ENCODE data around the gene WWOX.

Gene WWOX

DNA sequence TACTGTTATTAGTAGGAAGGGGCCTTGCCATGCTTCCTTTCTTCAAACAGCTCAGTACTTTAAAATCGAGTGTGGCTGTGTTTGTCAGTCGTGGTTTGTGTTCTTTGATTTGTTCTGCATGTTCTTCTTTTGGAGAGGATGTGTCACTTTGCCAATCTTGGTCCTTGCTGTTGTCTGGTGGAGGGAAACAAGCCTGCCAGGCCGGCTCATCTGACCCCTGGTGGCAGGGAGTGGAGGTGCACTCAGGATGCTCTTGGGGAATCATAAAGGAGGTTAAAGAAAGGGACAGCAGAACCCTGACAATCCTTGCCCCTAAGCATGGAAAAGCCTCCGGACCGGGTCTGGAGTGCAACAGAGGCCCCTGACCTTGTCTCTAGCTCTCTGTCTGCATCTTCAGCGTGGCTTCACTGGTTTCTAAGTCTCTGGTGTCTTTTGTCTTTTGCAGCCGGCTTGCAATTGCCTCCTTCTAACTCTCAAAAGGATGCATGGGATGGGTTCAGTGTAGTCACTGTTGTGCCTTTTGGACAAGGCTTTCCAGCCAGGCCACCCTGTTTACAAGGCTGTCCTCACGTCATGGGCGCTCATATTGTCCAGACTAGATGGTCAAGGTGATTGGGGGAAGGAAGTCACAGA lies 135.8 kb downstream of the WWOX start:
- peak; percentile 67 for DNase-seq

GRCh38 chr16:78235876-78236275 lies 136.4 kb downstream of the WWOX start:
- DNase-seq, result no peak

DNA sequence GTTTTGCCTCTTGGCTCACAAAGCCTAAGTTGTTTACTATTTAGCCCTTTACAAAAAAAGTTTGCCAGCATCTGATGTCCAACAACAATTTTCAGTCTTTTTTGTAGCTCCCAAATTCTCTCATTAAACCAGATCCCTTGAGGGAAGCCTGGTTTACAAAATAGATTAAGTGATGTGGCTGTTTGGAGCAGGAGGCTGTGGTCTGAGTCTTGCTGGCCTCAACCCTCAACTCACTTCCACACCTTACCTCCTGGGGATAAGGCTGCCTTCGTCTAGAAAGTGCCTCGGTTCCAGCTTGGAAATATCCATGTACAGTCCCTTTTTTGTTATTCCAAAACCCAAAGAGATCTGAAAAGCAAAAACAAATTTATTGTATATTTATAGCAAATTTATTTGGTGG lies 138.4 kb downstream of the WWOX start:
- no peak for DNase-seq

DNA sequence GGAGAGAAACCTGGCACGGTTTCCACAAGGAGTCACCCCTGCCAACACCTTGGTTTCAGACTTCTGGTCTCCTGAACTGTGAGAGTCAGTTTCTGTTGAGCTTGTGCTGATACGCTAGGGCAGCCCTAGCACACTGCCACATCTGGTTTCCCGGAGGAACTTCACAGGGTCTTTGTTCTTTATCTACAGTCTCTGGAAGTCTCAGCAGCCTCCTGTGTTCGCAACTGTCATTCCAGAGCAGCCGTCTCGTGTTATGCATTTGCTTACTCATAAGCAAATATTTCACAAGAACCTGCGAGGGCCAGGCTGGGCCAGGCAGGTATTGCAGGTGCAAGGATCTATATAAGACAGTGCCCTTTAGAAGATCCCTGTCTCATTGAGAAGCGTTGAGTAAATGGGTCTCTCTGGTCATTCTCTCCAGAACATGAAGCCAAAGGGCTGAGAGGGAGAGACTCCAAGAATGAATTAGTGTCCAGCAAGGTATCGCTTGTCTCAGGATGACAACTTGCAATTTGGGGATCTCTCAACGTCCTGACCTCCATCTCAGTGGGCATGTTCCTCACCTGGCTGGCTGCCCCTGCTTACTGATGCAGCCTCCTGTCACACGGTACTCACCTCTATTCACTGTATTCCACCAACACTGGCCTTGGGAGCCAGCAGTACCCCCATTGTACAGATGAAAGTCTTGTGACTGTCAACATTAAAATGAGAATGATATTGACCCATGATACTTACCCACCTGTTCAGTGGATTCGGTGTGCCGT lies 141.2 kb downstream of the WWOX start:
- no peak for DNase-seq

DNA sequence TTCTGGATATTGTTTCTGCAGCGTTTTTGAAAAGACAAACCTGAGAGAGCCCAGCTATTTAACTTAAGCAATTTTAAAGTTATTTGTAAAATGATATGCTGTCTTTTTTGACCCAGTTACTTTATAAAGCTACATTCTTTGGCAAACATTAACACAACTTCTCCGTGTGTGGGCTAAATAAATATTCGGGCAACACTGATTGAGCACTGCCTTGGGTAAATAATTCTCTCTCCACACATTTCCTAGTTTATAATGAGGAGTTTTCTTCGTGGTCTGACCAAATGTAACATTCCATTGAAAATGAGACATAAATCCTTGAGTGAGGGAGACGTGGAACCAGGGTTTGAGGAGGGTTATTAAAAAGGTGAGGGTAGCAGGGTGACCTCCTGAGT lies 142.8 kb downstream of the WWOX start:
- no peak for DNase-seq

- DNase-seq, result no peak
Measured at GRCh38 chr16:78244131-78244895, 144.9 kb downstream of the WWOX start.

DNA sequence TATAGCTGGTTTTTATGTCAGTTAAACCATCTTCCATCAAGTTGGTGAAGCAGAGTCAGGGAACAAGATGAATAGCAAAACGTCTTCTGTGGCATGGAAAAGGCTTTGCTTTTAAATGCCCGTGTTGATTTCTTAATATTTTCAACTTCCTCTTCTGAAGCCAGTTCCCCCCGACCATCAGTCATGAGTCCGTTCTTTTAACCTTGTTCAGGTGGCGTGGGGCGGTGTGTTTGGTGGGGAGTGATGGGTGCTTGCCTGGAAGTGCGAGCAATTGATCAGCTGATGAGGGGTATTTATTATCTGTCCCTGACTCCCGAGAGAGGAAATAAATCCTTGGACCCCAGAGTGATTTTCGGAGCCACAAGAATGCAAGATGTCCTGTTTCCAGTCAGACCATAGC lies 147.1 kb downstream of the WWOX start:
- no peak for DNase-seq

DNA sequence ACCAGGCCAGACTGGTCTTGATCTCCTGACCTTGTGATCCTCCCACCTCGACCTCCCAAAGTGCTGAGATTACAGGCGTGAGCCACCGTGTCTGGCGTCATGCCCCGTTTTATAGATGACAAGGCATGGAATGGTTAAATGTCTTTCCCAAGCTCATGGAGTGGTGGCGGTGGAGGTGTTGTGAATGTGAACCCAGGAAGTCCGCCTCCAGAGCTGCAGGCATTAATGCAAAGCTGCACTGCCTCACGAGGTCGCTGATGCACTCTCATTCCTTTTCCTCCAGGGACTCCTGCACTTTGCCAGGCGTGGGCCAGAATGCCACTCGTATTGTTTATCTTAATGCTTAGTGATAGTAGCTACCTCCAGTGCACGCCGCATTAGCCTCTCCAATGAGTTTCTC lies 149.6 kb downstream of the WWOX start:
- DNase-seq, result no peak

DNA sequence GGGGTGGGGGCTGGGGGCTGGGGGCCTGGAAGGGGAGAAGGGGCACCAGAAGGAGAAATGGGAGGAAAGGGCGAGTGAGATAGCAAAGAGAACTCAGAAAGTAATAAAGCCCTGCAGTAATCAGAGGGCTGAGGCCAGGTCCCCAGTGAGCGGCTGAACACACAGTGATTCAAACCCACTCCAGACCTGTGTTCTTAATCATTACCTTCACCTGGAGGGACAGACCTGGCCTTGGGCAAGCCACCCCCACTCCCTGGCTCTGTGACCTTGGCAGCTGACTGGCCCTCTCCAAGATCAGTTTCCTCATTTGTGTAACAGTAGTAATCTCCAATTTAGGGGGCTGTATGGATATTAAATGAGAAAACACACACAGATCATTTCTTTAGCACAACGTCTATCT lies 150.4 kb downstream of the WWOX start:
- no peak for DNase-seq

DNA sequence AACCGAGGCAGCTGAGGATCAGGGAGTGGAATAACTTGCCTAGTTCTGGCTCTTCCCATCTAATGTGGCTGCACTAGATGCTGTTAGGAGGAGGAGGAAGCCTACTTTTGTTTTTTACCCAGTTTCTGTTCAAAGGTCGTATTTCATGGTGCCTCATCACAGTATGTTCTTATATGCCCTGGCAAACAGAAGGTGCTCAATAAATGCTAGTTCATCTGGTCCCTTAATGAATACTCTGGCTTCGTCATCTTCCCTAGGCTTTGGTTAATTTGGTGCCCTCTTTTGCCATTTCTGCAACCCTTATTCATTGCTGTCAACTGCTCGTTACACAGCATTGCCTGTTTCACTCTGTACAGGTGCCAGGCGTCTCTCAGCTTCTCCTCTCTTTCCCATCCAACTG lies 151.7 kb downstream of the WWOX start:
- DNase-seq, result no peak

- DNase-seq, result no peak
Measured at GRCh38 chr16:78252757-78253156, 153.3 kb downstream of the WWOX start.

GRCh38 chr16:78254841-78255240 lies 155.4 kb downstream of the WWOX start:
- DNase-seq, result no peak

GRCh38 chr16:78256686-78257375 lies 157.4 kb downstream of the WWOX start:
- DNase-seq, result no peak

DNA sequence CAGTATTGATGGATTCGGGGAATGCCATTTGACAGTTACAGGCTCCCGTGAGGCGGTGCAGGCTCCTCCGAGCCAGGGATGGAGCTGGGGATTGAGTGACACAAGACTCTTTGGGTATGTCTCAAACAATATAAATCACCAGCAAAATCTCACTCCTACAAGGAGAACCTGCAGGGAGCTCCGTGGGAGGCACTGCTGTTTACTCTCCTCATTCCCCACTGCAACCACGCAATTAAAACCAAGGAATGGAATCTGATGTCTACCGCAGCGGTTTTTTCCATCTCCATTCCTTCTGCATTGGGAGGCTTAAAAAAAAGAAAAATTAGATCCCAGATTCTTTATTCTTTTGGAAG lies 157.9 kb downstream of the WWOX start:
- no peak for DNase-seq

DNA sequence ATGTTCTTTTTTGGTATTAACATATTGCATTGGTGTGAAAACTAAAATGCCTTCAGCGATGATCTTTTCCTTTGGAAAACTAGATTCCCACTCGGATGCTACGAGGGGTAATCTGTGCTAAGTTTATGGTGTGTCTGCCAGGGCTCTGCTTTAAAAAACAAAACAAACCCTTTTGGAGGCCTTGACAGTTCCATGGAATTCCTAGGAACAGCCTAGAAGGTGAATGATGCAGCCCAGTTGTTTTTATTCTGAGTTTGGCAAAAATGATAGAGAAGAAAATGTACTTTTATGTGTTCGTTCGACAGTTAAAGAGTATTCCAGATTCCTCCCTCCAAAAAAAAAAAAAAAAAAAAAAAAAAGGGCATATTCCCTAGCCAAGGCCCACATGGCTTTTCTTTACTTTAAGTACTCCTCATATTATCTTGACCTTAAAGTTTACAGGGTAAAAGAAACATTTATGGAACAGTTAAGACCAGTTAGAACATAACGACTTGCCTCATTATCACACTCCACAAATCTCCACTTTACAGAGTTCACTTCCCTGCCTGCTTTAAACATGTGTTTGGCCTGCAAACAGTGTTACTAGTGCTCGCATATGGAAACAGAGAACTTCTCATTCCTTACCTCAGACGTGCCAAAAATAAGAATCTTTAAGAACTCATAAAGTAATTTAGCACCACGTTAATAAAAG lies 159.1 kb downstream of the WWOX start:
- DNase-seq, result no peak

DNA sequence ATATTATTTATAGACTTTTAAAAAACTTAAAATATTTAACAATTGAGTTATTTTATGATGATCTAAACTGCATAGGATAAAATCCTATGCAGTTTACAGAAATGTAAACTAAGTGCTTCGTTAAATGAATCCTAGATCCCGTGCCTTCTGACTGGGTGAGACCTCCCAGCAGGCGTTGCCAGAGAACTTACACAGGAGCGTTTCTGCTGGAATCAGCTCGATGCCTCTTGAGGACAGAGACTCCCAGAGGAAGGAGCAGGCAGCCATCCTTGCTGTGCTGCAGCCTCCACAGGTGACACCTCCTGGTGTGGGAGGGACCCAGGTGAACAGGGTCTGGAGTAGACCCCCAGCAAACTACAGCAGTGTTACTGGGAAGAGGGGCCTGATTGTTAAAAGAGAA lies 160.4 kb downstream of the WWOX start:
- no peak for DNase-seq

GRCh38 chr16:78264642-78265041 lies 165.2 kb downstream of the WWOX start:
- DNase-seq, result no peak

DNA sequence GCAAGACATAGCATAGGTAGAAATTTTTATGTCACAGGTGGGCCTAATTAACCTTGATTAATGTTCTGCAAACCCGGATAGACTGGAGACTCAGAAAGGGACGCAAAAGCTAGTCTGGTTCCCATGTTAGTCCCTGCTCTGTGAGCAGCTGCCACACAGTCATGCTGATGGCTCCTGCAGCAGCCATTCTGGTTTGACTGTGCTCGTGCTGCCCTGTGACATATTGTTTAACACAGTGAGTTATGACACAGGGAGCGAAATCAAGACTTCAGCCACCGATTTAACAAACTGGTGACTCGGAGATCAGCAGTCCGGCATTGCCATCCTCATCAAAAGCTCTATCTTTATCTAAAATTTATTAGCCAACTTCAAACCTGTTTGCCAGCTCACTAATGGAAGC lies 169.8 kb downstream of the WWOX start:
- no peak for DNase-seq

DNA sequence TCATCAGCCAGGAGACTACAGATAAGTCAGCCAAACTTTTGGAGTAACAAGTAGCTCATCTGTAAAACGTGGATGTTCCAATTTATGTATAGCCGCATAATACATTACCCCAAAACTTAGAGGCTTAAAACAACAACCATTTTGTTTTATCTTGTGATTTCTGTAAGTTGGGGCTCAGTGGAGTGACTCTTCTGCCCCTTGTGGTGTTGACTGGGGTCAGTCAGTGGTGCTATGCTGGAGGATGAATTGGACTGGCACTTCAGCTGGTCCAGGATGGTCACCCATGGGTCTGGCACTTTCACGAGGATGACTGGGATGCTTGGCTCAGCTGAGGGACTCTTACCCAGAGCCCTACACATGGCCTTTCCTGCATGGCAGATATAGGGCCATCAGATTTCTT lies 172.5 kb downstream of the WWOX start:
- DNase-seq, result no peak

GRCh38 chr16:78274771-78275170 lies 175.3 kb downstream of the WWOX start:
- DNase-seq, result no peak

- no peak for DNase-seq
Measured at GRCh38 chr16:78275420-78275819, 176.0 kb downstream of the WWOX start.

DNA sequence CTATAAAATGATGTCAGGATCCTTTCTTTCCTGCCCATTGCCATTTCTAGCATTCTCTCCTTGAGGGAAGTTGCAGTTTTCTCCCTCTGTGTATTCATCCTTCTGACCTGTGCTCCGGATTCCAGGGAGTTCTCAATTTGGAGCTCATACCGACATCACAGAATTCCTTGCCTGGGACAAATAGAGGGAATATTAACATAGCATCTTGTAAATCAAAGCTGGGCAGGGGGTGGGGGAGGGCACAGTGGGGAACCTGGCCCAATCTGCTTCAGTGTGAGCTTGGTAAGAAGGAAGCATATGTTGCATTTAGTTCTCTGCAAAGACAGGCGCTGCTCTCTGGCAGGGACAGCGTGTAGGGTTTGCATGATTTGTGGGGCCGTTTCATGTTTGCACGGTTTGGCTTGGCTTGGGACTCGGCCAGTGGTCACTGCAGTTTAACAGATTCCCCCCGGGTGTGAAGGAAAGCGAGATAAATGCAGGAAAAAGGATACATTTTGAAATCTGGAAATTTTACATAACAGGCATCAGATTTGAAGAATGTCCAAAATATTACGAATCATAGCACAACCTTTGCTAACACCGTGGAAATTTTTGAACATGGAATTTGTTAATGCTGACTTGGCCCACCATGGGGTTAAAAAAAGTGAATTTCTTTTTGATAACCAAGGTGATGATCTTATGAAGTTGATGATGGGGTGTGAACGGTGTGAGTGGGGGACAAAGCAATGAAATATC lies 178.0 kb downstream of the WWOX start:
- no peak for DNase-seq

Measured in CD4-positive, alpha-beta T cell treated with Interleukin-10 for 1 hour (primary cell).